SH-SY5Y (cell line): ENCODE results near the gene MAP2.

Experiments
- GATA2 ChIP-seq: IDR thresholded peaks from 2 replicates; pipeline ENCODE4 v1.6.1; 2011; ENCODE audit warnings: mild to moderate bottlenecking, low read depth, low read length
- GATA3 ChIP-seq: IDR thresholded peaks from 2 replicates; pipeline ENCODE4 v1.6.1; 2011; ENCODE audit warnings: low read depth, mild to moderate bottlenecking, low read length, moderate library complexity

- TF ChIP-seq GATA2 (no peak), GATA3 (no peak)
These were observed 303.2 kb downstream of the MAP2 start for GRCh38 chr2:209727077-209727476.
